Measurements from ENCODE around the gene DUSP19.

DUSP19 gene

DNA sequence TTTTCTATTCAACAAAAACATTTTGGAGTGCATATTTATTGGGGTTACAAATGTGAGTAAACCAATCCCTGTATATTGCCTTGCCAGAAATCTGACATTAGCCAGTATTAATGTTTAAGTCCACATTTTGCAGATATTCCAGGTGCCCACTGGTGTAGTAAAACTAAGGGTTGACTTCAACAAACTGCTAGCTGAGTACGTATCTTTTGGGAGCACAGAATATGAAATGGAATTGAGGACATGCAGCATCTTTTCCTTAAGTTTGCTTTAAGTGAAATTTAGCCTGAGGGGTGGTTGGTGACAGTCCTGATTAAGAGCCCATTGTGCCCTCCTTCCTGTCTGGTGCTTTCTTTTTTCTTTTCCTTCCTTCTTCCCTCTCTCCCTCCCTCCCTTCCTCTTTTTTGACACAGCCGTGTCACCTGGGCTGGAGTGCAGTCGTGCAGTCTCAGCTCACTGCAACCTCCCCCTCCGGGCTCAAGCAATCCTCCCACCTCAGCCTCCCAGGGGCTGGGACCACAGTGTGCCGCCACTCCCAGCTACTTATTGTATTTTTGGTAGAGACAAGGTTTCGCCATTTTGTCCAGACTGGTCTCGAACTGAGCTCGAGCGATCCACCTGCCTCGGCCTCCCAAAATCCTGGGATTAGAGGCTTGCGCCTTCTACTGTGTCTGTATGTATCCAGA, 47.3 kb downstream of the DUSP19 start:
- no peak for DNase-seq (ENCODE audit: low spot score)

DNA sequence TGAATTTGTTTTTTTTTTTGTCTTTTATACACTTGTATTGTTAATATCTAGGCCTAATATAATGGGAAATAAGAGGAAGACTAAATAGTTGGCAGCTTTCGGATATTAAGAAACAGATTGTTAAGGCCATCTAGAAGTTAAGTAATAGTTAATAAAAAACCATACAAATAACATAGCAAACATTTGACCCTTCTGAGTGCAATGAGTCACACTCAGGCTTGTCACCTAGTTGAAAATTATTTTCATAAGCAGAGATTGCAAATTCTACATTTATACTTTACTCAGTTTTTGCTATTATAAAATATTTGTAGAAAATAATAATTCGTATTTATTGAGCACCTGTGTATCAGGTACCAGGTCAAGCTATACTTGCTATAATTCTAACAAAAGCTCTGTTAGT, 48.1 kb downstream of the DUSP19 start:
- DNase-seq (ENCODE audit: low spot score), result no peak

DNA sequence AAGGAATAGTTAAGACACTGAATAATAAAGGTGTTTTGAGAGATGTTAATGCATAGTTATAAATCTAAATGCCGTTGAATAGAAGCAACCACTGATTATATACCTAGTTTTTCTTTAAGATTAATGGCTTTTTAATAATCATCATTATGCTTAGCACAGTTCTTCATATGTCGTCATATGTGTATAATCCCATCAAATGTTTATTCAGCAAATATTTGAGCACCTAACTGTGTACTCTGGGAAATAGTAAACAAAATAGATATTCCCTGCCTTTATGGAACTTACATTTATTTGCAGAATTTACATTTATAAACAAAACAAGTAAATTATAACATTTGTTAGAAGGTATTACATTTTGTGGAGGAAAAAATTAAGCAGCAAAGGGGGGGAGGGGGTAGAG, 55.5 kb downstream of the DUSP19 start:
- DNase-seq (ENCODE audit: low spot score), result no peak

DNA sequence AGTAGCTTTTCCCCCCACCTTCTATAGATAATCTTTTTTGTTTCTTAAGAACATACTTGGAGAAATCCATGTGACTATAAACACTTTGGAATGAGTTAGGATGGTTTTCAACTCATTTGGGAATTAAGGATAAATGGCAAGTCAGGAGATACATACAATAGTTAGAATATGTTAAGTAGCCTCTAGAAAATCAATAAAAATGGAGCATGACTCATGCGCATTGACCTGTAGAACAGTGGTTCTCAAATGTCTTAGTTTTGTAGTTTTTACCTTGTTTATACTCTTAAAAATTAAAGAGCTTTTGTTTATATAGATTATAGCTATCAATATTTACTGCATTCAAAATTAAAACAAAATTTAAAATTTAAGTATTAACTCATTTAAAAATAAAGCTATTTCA, 70.4 kb downstream of the DUSP19 start:
- DNase-seq (ENCODE audit: low spot score), result no peak

DNA sequence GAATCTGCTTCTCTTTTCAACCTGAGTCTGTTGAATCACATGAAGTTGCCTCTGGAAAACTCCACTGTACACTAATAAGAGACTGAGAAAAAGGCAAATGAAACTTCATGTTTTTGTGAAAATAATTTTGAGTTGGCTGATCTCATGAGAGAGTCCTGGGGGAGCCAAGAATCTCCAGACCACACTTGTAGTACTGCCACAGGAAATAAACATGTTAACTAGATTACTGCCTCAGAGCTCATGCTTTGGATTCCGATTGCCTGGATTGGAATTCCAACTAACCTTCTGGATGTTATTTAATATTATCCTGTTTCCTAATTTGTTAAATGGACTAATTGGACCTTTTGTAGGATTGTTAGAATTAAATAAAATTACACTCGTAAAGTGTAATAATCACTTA, 70.9 kb downstream of the DUSP19 start:
- no peak for DNase-seq (ENCODE audit: low spot score)

All from iPS-NIHi11 (cell line).